Activated CD4-positive, alpha-beta T cell treated with anti-CD3 and anti-CD28 coated beads, Interleukin-2, Interleukin-4, amounts not matched to agents 100 ng/mL and 50 ng/mL, durations not matched to agents 16 hours and 8 hours (primary cell): ENCODE data around the gene SLFNL1.

Experiments
- DNase-seq: peaks from one replicate; pipeline ENCODE4 v3.0.0-alpha.2; 2020; ENCODE audit warnings: low spot score

SLFNL1 gene

GRCh38 chr1:41021526-41022308 lies at the start of gene SLFNL1:
Gene SLFNL1 (minus strand): TSS chr1:41021725. CDS start chr1:41020660, 1,065 bp downstream.
- DNase-seq = no peak

DNA sequence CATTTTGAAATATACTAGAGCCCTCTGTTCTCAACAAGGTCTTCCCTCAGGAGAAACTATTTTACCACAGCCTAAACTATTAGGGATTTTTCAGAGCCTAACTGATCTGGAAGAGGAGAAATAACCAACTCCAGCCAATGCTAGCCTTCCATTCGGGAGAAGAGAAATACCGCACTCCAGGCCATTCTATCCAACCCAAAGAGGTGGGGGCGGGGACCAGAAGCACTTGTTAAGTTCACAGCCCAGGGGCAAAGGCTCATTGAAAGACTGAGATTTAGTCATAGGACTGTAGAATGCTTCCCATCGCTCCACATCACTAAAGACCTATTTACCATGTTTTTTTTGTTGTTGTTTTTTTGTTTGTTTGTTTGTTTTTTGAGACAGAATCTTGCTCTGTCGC lies 35.4 kb upstream of the SLFNL1 start:
- no peak for DNase-seq

- no peak for DNase-seq
Observed at GRCh38 chr1:41053316-41053715, 31.8 kb upstream of the SLFNL1 start.

DNA sequence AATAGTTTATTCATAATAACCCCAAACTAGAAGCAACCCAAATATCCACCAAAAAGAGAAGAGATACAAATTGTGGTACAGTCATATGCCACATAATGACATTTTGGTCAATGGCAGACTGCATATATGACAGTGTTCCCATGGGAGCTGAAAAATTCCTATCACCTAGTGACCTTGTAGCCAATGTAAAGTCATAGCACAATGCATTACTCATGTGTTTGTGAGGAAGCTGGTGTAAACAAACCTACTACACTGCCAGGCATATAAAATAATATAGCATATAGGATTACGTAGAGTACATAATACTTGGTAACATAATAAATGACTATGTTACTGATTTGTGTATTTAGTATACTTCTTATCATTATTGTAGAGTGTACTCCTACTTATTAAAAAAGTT lies 29.5 kb upstream of the SLFNL1 start:
- DNase-seq = no peak

DNA sequence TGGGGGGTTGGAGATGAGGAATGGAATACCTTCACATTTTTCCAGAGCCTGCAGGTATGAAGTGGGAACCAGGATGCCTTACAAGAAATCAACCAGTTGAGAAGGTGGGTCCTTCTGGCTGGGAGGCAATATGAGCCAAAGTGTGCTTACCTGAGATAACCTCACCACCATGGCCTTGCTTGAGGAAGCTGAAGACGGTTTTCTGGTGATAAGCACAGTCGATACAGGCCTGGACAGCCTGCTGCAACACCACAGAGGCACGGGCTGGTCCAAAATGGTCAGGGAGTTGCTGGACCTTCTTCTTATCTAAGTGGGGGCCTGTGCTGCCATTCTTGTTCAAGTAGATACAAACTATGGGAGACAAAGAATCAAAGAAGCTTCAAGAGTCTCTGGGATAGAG lies 27.0 kb upstream of the SLFNL1 start:
- DNase-seq = no peak

- DNase-seq = no peak
Observed at GRCh38 chr1:41046347-41046775, 24.8 kb upstream of the SLFNL1 start.

- DNase-seq = no peak
Observed at GRCh38 chr1:41045740-41046139, 24.2 kb upstream of the SLFNL1 start.

DNA sequence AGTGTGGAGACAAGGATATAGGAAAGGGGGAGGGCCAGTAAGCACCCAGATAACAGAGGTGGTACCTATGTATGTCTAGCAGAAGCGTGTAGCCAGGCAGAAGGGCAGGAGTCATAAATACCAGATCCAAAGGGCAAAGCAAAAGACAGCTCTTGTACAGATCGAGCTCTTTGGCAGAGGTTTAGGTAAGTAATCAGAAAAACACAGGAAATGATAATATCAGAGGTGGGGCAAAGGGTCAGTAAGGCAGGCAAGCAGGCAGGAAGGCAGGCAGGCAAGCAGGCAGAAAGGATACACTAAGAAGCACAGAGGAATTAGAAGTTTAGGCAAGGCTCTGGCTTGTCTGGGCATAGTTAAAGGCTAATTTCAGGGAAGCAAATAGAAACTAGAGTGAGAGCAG lies 22.7 kb upstream of the SLFNL1 start:
- DNase-seq = no peak

DNA sequence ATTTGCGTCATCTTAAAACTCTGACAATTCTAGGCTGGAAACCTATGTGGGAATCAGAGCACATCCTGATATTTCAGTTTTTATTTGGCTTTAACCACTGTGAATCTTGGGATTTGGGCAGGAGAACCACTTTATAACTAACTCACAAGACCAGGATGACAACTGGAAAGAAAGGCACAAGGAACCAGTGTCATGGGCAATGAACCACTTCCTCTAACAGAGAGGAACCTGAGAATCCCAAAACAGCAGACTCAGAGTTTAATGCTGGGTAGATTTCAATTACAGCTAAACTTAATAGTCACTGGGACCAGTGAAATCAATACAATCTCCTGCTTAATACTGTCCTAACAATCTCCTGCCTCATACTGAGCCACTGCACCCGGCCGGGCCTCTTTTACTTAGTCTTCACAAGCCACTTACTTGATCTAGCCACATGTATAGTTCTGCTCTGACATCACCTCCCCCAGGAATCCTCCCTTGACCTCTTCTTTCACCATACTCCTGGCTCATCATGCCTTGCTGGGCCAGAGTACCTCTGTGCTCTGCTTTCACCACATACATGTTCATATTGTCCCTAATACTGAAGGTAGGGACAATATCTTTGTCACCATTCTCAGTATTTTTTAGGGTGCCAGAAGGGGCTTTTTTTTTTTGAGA lies 20.2 kb upstream of the SLFNL1 start:
- no peak for DNase-seq

GRCh38 chr1:41038110-41038509 lies 16.6 kb upstream of the SLFNL1 start:
- no peak for DNase-seq

DNA sequence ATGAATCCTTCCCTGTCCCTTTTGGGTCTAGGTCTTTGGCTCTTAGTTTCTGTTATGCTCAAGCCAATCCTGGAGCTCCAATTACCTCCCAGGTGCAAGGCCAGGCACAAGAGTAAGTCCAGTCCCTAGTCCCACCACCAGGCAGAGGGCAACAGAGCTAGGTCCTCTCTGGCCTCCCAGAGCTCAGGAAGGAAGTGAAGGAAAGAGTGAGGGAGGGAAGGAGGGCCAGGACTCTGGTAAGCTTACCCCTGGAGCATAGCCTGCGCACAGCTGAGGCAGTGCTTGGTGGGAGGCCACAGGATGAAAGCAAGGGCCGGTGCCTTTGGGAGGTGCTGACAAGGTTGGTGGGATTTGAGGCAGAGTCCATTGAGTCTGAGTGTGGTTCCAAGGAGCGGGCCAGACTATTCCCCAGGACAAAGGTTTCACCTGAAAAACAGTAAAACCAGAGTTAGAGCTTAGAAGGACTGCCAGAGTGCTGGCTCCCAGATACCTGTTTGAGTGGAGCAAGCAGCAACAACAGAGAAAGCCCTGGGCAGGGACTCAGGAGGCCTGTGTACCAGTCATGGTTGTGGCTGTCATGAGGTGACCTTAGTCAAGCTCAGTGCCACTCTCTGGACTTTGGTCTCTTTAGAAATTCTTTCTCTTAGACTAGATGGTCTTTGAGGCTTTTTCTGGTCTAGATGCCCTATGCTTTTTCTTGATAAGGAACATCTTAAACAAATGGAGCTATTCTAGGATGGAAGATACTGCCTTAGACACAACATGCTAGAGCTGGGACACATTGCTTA lies 15.8 kb upstream of the SLFNL1 start:
- DNase-seq = no peak

- no peak for DNase-seq
Observed at GRCh38 chr1:41033272-41033671, 11.7 kb upstream of the SLFNL1 start.

DNA sequence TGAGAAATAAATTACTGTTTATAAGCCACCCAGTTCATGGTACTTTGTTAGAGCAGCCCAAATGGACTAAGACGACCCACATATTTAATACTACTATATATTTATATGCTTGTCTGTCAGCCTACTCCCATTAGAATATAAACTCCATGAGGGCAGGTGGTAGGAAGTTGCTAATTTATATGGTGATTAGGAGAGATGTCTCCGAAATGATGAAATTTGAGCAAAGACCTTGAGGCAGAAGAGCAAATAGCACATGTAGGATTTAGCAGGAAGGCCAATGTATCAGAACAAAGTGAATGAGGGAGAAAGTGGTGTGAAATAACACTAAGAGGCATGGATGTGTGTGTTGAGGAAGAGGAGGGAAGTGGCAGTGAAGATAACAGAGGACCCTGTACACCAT lies 10.6 kb upstream of the SLFNL1 start:
- no peak for DNase-seq

DNA sequence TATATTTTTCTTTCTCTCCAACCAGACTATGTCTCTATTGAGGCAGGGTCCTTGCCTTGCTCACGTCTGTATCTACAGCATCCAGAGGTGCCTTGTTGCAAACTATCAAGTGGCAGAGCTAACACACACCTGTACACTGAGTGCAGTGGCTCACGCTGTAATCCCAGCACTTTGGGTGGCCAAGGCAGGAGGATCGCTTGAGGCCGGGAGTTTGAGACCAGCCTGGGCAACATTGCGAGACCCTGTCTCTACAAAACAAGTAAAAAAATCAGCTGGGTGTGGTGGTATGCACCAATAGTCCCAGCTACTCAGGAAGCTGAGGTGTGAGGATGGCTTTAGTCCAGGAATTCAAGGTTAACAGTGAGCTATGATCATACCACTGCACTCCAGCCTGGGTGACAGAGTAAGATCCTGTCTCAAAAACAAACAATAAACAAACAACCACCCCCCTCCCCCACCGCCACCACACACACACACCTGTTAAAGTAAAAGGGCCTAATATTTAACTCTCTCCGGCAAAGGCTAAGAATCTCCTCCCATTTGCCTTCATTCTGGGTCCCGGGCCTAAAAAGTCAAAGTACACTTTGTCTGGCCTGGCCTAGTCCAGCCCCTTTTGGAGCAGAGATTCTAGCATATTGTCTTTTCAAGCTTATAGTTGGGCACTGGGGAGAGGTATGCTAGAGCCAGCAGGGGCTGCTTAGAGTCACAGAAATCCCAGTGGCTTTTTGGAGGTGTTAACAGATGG lies 9.5 kb upstream of the SLFNL1 start:
- no peak for DNase-seq

- no peak for DNase-seq
Observed at GRCh38 chr1:41028034-41028642, 6.6 kb upstream of the SLFNL1 start.

- DNase-seq = no peak
Observed at GRCh38 chr1:41025979-41026819, 4.7 kb upstream of the SLFNL1 start.

GRCh38 chr1:41024953-41025352 lies 3.4 kb upstream of the SLFNL1 start:
- DNase-seq = no peak

- DNase-seq = no peak
Observed at GRCh38 chr1:41023279-41023990, 1.9 kb upstream of the SLFNL1 start.

DNA sequence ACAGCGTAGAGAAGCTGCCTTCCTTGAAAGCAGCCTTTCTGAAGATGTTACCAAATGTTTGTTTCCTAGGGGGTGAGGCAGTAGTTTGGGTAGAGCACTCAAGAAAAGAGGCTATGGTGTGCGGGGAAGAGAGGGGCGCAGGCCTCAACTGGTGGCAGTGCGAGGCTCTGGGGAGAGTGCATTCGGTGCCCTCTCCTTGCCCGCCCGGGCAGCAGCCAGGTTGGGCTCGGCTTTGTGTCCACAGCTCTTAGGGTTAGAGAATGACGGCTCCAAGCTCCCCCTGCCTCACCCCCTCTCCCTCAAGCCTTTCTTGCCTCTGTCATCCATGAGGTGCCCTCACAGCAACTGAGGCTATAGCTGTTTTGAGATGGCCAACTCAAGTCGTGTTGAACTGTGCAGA lies 899 bp upstream of the SLFNL1 start:
- no peak for DNase-seq

- no peak for DNase-seq
Observed at GRCh38 chr1:41020654-41021053, 871 bp downstream of the SLFNL1 start.
